Activated T-cell treated with anti-CD3 and anti-CD28 coated beads for 24 hours (primary cell): ENCODE measurements around the gene MTF2.

Experiments
- DNase-seq: peaks from one replicate; pipeline ENCODE4 v3.0.0-alpha.2; 2020; ENCODE audit warnings: low read depth

The MTF2 gene

DNA sequence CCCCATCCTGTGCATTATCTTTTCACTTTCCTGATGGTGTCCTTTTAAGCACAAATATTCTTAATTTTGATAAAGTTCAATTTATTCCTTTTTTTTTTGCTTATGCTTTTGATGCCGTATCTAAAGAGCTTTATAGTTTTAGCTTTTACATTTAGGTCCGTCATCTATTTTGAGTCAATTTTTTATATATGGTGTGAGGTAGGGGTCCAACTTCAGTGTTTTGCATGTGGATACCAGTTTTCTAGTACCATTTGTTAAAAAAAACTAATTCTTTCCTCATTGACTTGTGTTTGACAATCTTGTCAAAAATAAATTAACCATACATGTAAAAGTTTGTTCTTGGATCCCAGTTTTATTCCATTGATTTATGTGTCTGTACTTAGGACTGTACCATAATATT is 4.9 kb downstream of the MTF2 start:
- DNase-seq, result no peak

- DNase-seq, result no peak
These were observed 8.4 kb downstream of the MTF2 start for GRCh38 chr1:93087532-93087931.

DNA sequence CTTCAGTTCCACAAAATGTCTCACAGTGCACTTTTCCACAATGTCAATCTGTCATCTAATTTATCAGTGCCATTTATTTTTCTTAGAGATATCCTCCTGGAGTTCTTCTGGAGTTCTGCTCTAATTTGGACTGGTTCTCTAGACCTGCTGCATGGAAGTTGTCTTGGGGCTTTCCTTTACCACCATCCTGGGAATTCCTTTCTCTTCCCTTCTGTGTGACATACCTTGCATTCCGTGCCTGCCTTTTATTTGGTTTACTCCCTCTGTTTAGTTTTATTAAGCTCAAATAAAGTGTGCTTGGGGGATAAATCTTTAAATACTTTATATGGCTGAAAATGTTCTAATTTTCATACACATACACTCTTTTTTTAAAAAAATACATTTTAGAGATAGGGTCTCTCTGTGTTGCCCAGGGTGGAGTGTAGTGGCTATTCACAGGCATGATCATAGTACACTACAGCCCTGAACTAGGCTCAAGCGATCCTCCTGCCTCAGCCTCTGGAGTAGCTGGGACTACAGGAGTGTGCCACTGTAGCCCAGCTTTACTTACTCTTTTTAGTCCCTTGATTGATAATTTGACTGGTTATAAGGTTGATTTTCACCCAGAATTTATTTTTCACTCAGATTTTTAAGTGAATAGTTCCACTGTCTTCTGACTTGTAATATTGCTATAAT is 14.4 kb downstream of the MTF2 start:
- no peak for DNase-seq

DNA sequence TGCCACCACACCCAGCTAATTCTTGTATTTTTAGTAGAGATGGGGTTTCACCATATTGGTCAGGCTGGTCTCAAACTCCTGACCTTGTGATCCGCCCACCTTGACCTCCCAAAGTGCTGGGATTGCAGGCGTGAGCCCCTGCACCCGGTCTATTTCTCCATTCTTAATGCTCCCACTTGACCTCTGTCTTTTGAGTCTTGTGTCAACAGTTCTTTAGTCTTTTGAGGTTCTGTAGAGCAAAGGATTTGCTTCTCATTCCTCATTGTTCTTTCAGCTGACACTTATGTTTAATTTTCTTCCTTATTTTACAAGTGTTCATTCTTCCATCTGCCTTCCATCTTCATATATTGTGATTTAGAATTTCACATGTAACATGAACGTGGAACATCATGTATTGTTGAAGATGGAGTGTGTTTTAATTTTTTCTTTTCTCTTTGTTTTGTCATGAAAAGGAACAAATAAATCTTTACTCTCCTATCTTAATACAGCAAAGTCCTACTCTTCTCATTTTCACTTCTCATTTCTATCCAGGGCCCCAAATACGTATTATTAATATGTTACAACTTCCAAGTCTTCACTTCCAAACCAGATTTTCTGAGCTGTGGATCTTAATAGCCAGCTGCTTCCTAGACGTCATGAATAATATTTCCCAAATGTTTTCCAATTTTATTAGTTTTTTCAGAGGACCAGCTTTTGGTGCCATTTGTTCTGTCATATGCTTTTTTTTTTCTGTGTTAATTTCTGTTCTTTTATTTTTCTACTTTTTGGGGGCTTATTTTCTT is 16.9 kb downstream of the MTF2 start:
- DNase-seq, result no peak

DNA sequence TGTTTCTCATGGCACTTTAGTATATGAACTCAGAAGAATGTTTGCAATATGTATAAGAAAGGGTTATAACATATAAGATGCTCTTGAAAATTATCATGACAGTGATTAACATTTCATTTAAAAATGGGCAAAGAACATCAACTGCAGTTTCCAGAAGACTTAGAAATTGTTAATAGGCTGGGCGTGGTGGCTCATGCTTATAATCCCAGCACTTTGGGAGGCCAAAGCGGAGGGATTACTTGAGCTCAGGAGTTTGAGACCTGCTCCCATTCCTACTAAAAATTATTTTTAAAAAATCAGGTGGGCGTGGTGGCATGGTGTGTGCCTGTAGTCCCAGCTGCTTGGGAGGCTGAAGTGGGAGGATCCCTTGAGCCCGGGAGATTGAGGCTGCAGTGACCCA is 23.1 kb downstream of the MTF2 start:
- no peak for DNase-seq

- no peak for DNase-seq
These were observed 27.1 kb downstream of the MTF2 start for GRCh38 chr1:93106226-93106625.

GRCh38 chr1:93107395-93107794 is 28.3 kb downstream of the MTF2 start:
- no peak for DNase-seq

DNA sequence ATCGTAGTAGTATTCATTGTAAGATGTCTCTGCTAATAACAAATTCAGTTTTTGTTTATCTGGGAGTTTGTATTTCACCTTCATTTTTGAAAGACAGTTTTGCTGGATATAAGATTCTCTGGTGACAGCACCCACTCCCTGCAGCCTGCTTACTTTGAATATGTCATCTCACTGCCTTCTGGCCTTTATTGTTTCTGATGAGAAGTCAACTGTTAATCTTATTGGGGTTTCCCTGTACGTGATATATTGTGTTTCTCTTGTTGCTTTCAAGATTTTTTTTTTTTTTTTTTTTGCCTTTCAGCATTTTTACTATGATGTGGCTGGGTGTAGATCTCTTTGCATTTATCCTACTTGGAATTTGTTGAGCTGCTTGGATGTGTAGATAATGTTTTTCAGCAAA is 29.3 kb downstream of the MTF2 start:
- DNase-seq, result no peak

GRCh38 chr1:93109578-93109977 is 30.5 kb downstream of the MTF2 start:
- DNase-seq, result no peak

DNA sequence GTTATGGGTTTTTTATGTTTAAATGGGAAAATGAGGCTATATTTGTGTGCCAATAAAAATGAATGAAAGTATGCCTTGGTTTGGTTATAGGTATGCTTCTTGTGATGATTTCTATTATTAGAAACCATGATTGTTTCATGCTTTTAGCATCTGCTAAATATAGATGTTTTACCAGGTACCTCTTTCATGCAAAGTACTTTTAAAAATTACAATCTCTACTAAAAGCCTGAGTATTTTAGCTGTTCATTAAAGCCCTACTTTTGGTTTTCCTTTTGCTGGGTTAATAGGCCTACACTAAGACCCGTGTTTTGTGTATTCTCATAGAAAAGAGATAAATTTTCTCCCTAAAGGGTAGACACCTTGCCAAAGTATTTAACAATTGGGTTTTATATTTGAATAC is 32.0 kb downstream of the MTF2 start:
- no peak for DNase-seq

DNA sequence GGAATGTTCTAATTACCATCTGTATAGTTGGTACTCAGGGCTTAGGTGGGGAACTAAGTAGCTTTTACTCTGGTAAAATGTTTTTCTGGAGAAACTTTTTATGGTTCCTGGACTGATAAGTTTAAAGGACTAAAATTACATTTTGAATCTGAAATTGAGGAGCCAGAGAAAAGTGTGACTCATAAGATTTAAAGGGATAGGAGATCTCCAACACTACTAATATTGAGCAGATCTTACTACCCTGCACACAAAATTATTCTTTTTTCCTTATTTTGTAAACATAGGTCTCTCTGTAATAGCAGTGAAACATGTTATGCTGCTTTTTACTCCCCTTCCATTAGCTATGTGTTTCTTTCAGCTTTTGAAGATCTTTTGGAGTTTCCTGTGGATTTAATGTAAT is 32.5 kb downstream of the MTF2 start:
- no peak for DNase-seq

GRCh38 chr1:93113127-93113526 is 34.0 kb downstream of the MTF2 start:
- no peak for DNase-seq

- DNase-seq, result no peak
These were observed 35.3 kb downstream of the MTF2 start for GRCh38 chr1:93114391-93114790.

- DNase-seq, result no peak
These were observed 41.5 kb downstream of the MTF2 start for GRCh38 chr1:93120614-93121013.

DNA sequence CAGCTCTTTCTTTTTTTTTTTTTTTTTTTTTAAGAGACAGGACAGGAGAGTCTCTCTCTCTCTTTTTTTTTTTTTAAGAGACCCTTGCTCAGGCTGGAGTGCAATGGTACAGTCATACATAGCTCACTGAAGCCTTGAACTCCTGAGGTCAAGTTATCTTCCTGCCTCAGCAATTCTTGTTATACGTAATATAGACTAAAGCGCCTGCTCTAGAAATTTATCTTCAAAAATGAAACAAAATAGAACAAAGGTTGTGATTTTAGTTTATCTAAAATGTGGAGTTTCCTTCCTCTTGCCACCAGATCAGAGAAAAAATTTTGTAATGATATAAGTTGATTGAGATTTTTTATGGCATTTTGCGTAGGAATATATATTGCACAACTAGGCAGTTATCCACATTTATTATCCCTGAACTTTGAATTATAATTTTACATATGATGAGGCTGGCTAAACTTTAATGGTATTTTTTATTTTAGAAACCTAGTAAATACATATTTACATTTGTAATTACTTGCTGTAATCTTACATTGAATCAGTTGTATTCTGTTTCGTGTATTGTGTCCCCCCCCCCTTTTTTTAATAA is 44.2 kb downstream of the MTF2 start:
- no peak for DNase-seq

GRCh38 chr1:93124556-93125355 is 45.7 kb downstream of the MTF2 start:
- no peak for DNase-seq

DNA sequence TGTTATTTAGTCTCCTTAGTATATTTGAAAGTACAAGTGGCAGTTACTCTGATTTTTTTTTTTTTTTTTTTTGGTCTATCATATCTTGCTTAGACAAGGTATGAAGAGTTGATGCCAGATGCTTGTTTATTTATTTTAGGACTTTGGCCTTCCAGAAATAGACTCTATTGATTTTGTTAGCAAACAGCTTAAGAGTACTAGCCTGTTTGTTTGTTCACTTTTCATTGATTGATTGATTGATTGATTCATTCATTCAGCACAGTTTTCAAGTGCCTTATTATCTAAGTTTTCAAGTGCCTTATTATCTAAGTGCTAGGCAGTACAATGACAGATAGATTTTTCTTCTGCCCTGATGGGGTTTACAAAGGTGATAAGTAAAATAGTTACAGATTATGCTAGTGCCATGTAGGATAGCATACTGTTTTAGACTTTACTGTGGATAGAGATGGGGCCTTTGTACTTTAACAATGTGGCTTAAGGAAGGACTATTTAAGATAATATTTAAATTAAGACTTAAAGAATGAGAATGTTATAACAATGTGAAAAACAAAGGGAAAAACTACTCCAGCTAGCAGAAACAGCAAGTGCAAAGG is 50.5 kb downstream of the MTF2 start:
- no peak for DNase-seq

GRCh38 chr1:93132638-93133037 is 53.6 kb downstream of the MTF2 start:
- DNase-seq, result no peak

DNA sequence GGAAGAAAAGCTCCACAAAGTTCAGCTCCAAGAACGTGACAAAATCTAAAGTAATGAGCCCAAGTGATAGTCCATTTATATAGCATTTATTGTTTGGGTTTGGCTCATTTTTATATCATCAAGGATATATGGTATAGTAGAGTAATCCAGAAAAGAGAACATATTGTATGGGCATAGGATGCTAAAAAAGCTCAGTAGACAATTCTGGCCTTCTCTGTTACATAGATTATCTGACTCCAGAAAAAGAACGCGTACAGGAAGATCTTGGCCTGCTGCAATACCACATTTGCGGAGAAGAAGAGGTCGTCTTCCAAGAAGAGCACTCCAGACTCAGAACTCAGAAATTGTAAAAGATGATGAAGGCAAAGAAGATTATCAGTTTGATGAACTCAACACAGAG is 57.4 kb downstream of the MTF2 start:
- DNase-seq, result no peak

DNA sequence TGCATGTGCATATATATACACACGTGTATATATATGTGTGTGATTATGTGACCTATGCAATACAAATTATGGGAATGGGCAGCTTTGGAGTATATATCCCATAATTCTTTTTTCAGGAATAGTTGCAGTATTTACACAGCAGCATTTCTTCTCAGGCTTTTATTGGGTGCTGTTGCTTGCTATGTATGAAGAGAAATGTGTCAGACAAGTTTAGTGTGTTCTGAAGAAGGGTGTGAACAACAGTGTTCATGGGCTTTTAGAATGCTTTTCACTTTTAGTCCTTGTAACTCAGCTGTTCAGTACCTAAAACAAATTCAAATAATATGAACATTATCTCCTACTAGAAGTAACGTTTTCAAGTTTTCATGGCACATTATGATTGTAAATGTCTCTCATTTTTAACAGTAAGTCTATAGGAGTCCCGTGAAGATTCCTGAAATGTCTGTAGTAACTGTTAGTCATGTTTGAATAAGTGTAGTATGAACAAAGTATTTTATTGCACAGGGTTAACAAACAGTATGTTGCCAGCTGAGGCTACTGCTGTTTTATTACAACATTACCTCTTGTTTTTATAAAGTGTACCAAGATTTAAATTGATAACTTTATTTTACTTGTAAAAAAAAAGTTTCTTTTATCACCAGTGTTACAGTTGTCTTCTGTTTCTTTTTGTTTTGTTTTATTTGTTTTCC is 58.7 kb downstream of the MTF2 start:
- no peak for DNase-seq

- DNase-seq, result no peak
These were observed 61.0 kb downstream of the MTF2 start for GRCh38 chr1:93140106-93140505.

DNA sequence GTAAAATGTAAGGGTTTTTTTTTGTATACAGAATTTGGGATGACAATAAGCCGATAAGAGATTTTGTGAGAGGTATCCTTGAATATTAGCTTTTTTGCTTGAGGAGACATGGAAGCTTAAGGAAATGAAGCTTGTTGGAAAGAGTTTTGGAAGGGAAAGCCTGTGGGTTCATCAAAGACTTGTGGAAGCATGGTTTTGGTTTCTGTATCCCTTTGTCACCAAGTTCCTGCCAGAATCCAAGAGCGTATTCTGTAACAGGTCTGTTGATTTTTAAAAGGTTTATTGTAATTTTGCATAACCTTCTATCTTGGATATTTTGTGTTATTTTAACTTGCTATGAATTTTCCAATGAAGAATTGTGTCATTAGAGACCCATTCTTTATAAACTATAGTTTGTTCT is 63.1 kb downstream of the MTF2 start:
- no peak for DNase-seq
